Neural cell (in vitro differentiated cells): Measurements from ENCODE around the gene APOBEC3H. TPM values are rescaled to one million over a fixed set of nuclear protein-coding genes. Genes with fewer than 3 reads are reported as not detected.

ENCODE experiments used
- H2AFZ ChIP-seq: fragments of 200-600, 300-800 bp; sonication (generic), shearing (Covaris generic); 2 replicates; pipeline ENCODE4 v1.6.0; 2014; ENCODE audit warnings: low read depth, mild to moderate bottlenecking, antibody characterized with exemption, low read length, moderate library complexity
- H3F3A ChIP-seq: fragments of 200-600 bp; shearing (Covaris generic); 2 replicates; pipeline ENCODE4 v1.6.1; 2016; ENCODE audit warnings: mild to moderate bottlenecking, moderate library complexity, mixed read lengths, antibody characterized with exemption, low read length; ENCODE audit not compliant: insufficient read depth, poor library complexity, severe bottlenecking
- H3K27ac ChIP-seq: fragments of 200-600, 300-800 bp; sonication (generic), shearing (Covaris generic); 2 replicates; pipeline ENCODE4 v1.5.1; 2014; ENCODE audit warnings: mild to moderate bottlenecking, low read length, moderate library complexity
- H3K27me3 ChIP-seq: fragments of 300-800, 200-600 bp; sonication (generic), shearing (Covaris generic); 2 replicates; pipeline ENCODE4 v1.6.0; 2014; ENCODE audit warnings: mild to moderate bottlenecking, low read depth, low read length, moderate library complexity; ENCODE audit not compliant: insufficient read depth
- H3K36me3 ChIP-seq: fragments of 300-800, 200-600 bp; sonication (generic), shearing (Covaris generic); 2 replicates; pipeline ENCODE4 v1.5.1; 2014; ENCODE audit warnings: mild to moderate bottlenecking, antibody characterized with exemption, low read length, moderate library complexity; ENCODE audit not compliant: insufficient read depth
- H3K4me2 ChIP-seq: fragments of 300-800, 200-600 bp; sonication (generic), shearing (Covaris generic); 2 replicates; pipeline ENCODE4 v1.6.0; 2014; ENCODE audit warnings: mild to moderate bottlenecking, low read length
- H3K4me3 ChIP-seq: fragments of 300-800, 200-600 bp; sonication (generic), shearing (Covaris generic); 2 replicates; pipeline ENCODE4 v1.5.1; 2014; ENCODE audit warnings: mild to moderate bottlenecking, low read length, moderate library complexity
- H3K79me2 ChIP-seq: fragments of 200-600 bp; shearing (Covaris generic); replicated peaks from 2 replicates; pipeline ENCODE4 v1.6.0; 2014; ENCODE audit warnings: mild to moderate bottlenecking, low read length, moderate library complexity; ENCODE audit not compliant: insufficient read depth
- H3K9ac ChIP-seq: fragments of 300-800, 200-600 bp; sonication (generic), shearing (Covaris generic); 2 replicates; pipeline ENCODE4 v1.6.1; 2016; ENCODE audit warnings: mild to moderate bottlenecking, low read length, mixed read lengths
- H3K9me2 ChIP-seq: fragments of 200-600 bp; shearing (Covaris generic); 2 replicates; pipeline ENCODE4 v1.6.1; 2016; ENCODE audit warnings: mild to moderate bottlenecking, low read length, mixed read lengths; ENCODE audit not compliant: insufficient read depth
- H3K9me3 ChIP-seq: fragments of 200-600, 300-800 bp; sonication (generic), shearing (Covaris generic); 2 replicates; pipeline ENCODE4 v1.6.1; 2016; ENCODE audit warnings: mild to moderate bottlenecking, mixed run types, low read length, moderate library complexity, mixed read lengths
- H4K20me1 ChIP-seq: fragments of 200-600 bp; shearing (Covaris generic); 2 replicates; pipeline ENCODE4 v1.6.1; 2016; ENCODE audit warnings: mild to moderate bottlenecking, mixed run types; ENCODE audit not compliant: insufficient read depth
- CTCF ChIP-seq: fragments of 450-650 bp; IDR thresholded peaks from 2 replicates; pipeline ENCODE4 v1.5.1; 2014; ENCODE audit warnings: antibody characterized with exemption, mild to moderate bottlenecking, moderate library complexity; ENCODE audit not compliant: poor library complexity, severe bottlenecking
- EP300 ChIP-seq: fragments of 450-650 bp; conservative IDR thresholded peaks from 2 replicates; pipeline ENCODE4 v1.6.1; 2014; ENCODE audit warnings: antibody characterized with exemption, mild to moderate bottlenecking, moderate library complexity; ENCODE audit not compliant: poor library complexity, severe bottlenecking
- EZH2 ChIP-seq: fragments of 200-600, 300-800 bp; shearing (Covaris generic), sonication (generic); IDR thresholded peaks from 2 replicates; pipeline ENCODE4 v1.6.1; 2014; ENCODE audit warnings: antibody characterized with exemption, low read length, borderline replicate concordance, mild to moderate bottlenecking; ENCODE audit not compliant: insufficient read depth, poor library complexity, severe bottlenecking
- MXI1 ChIP-seq: fragments of 450-650 bp; conservative IDR thresholded peaks from 2 replicates; pipeline ENCODE4 v1.6.1; 2014; ENCODE audit warnings: antibody characterized with exemption, mild to moderate bottlenecking; ENCODE audit not compliant: poor library complexity, severe bottlenecking
- POLR2AphosphoS5 ChIP-seq: IDR thresholded peaks from 2 replicates; pipeline ENCODE4 v1.6.1; 2012
- RAD21 ChIP-seq: fragments of 450-650 bp; conservative IDR thresholded peaks from 2 replicates; pipeline ENCODE4 v1.6.1; 2014; ENCODE audit warnings: antibody characterized with exemption, mild to moderate bottlenecking, moderate library complexity
- REST ChIP-seq: IDR thresholded peaks from 2 replicates; pipeline ENCODE4 v1.6.1; 2012; ENCODE audit warnings: borderline replicate concordance
- SMC3 ChIP-seq: fragments of 450-650 bp; conservative IDR thresholded peaks from 2 replicates; pipeline ENCODE4 v1.6.1; 2014; ENCODE audit warnings: antibody characterized with exemption, mild to moderate bottlenecking, moderate library complexity; ENCODE audit not compliant: poor library complexity
- TAF1 ChIP-seq: IDR thresholded peaks from 2 replicates; pipeline ENCODE4 v1.6.1; 2012; ENCODE audit warnings: low read depth
- polyA plus RNA-seq: library from polyadenylated mRNA; depleted of rRNA; stranded (reverse); fragments of >200 nt; gene quantifications from 2 replicates; pipeline ENCODE4 v1.2.3, GENCODE V29; 2014

APOBEC3H gene
- polyA plus RNA-seq, 1 donor from 2014 or later, result not detected

GRCh38 chr22:39129746-39130145 lies 32.7 kb downstream of the APOBEC3H start:
- Histone ChIP-seq H3K9ac (no peak overlapping the region), H3K79me2 (no peaks in the 10 kb centered on the region), H3K36me3 (no peaks in the 10 kb centered on the region), H3F3A (no peaks in the 10 kb centered on the region), H3K27ac (no peak overlapping the region), H4K20me1 (no peaks in the 10 kb centered on the region), H3K9me2 (no peaks in the 10 kb centered on the region), H3K27me3 (no peaks in the 10 kb centered on the region), H2AFZ (no peak overlapping the region), H3K9me3 (no peaks in the 10 kb centered on the region), H3K4me3 (no peak overlapping the region), H3K4me2 (no peak overlapping the region)
- TF ChIP-seq TAF1 (no peak), SMC3 (no peak), EP300 (no peak), CTCF (no peak), EZH2 (no peak), RAD21 (no peak), POLR2AphosphoS5 (no peak), MXI1 (no peak), REST (no peak)

- H3K9ac ChIP-seq, result no peak overlapping the region
- H3K27me3 ChIP-seq, result no peaks in the 10 kb centered on the region
- no peak overlapping the region for H3K27ac ChIP-seq
- H2AFZ ChIP-seq, result no peak overlapping the region
- H3K9me3 ChIP-seq, result no peaks in the 10 kb centered on the region
- no peaks in the 10 kb centered on the region for H3K9me2 ChIP-seq
- H4K20me1 ChIP-seq, result no peaks in the 10 kb centered on the region
- no peak overlapping the region for H3K4me3 ChIP-seq
- H3K36me3 ChIP-seq, result no peaks in the 10 kb centered on the region
- no peak for TF ChIP-seq RAD21
- no peak for TF ChIP-seq EZH2
- no peak for TF ChIP-seq CTCF
- no peak for TF ChIP-seq POLR2AphosphoS5
- TF ChIP-seq SMC3, result no peak
- no peak for TF ChIP-seq TAF1
- TF ChIP-seq REST, result no peak
- TF ChIP-seq MXI1, result no peak
- TF ChIP-seq EP300, result no peak
- H3K4me2 ChIP-seq, result no peak overlapping the region
- no peaks in the 10 kb centered on the region for H3K79me2 ChIP-seq
- H3F3A ChIP-seq, result no peaks in the 10 kb centered on the region
Measured at GRCh38 chr22:39130152-39130704, 33.2 kb downstream of the APOBEC3H start.
